GM12875 (cell line): ENCODE results near the gene GALC.
A peak's percentile ranks its signal among the peaks of the same experiment; 100 is the strongest.

Experiments used
- H3K4me3 ChIP-seq: one replicate; pipeline ENCODE4 v1.5.1; 2011; ENCODE audit warnings: low read depth, low read length, control low read depth
- TF ChIP-seq, protein P1 (sequence below): IDR thresholded peaks from 2 replicates; pipeline ENCODE4 v1.5.1; 2011; ENCODE audit warnings: low read depth, mild to moderate bottlenecking, control low read depth, inconsistent platforms, low read length, moderate library complexity, borderline replicate concordance; ENCODE audit not compliant: insufficient read depth

Gene GALC

GRCh38 chr14:87992718-87993628 is at the start of gene GALC:
Gene GALC, minus strand, starts transcription at chr14:87993182. Its CDS starts 18 bp downstream, at chr14:87993164.
- H3K4me3 ChIP-seq, result peak within 1 kb of the TSS; percentile 87

GRCh38 chr14:88040146-88040545 is 47.2 kb upstream of the GALC start:
- TF ChIP-seq, protein P1, sequence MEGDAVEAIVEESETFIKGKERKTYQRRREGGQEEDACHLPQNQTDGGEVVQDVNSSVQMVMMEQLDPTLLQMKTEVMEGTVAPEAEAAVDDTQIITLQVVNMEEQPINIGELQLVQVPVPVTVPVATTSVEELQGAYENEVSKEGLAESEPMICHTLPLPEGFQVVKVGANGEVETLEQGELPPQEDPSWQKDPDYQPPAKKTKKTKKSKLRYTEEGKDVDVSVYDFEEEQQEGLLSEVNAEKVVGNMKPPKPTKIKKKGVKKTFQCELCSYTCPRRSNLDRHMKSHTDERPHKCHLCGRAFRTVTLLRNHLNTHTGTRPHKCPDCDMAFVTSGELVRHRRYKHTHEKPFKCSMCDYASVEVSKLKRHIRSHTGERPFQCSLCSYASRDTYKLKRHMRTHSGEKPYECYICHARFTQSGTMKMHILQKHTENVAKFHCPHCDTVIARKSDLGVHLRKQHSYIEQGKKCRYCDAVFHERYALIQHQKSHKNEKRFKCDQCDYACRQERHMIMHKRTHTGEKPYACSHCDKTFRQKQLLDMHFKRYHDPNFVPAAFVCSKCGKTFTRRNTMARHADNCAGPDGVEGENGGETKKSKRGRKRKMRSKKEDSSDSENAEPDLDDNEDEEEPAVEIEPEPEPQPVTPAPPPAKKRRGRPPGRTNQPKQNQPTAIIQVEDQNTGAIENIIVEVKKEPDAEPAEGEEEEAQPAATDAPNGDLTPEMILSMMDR, result no peak

More at GRCh38 chr14:87992718-87993628, at the start of gene GALC:
- TF ChIP-seq, protein P1, result no peak

GRCh38 chr14:88039197-88039596 is 46.2 kb upstream of the GALC start:
- no peak overlapping the region for H3K4me3 ChIP-seq
- TF ChIP-seq, protein P1, result no peak

More at GRCh38 chr14:88040146-88040545, 47.2 kb upstream of the GALC start:
- H3K4me3 ChIP-seq, result no peak overlapping the region

DNA sequence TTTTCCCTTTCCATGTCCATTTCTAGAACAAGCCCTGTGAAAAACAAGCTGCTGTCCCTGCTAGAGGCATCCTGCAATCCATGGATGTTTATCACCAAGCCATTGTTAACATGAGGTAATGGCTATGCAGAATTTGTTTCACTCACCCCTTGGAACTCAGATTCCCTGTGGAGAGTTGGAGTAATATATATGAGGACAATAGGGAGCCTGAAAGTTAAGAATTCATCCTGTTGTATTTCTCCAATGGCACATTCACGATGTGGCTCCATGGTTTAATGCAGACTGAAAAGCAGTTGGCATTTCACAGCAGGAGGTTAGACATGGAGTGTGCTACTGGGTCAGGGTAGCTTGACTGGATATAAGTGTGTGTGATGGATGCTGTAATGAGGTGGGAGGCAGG is 44.3 kb upstream of the GALC start:
- H3K4me3 ChIP-seq, result no peak overlapping the region
- TF ChIP-seq, protein P1, result no peak

DNA sequence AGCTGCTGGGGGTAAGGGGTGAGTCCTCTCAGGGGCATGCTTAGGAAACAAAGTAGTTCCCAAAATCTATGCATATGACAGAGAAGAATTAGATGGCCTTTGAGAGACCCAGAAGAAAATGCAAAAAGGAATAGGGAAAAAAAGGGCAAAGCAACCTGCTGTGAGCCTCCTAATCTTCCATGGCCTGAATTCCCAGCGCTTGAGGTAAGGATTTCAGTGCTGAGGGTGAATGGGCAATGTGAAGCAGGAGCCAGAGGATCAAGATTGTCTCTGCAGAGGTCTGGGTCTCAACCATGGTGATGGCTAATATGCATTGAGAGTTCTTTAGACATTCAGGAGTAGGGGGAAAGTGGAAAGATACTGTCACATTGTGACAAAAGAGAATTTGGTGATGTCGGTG is 43.4 kb upstream of the GALC start:
- TF ChIP-seq, protein P1, result no peak

DNA sequence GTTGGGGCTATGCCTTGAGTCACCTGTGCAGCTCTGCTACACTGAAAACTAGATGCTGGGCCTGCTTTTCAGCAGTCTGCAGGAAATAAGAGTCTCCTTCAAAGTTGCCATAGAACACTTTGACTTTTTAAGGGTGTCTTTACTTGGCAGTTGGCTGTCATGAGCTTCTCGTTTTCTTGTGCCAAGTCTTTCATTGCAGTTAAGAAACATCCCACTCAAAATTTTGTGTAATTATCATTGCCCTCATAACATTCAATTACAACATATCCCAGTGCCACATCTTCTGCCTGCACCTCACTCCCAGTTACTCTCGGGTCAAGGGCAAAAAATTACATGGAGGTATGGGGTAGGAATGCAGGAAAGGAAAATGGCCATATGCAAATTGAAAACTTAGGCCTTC is 41.1 kb upstream of the GALC start:
- TF ChIP-seq, protein P1, result no peak
- no peak overlapping the region for H3K4me3 ChIP-seq

More for the DNA sequence above, 43.4 kb upstream of the GALC start:
- H3K4me3 ChIP-seq, result no peak overlapping the region

- H3K4me3 ChIP-seq, result no peak overlapping the region
- TF ChIP-seq, protein P1, result no peak
These were observed 39.4 kb upstream of the GALC start for GRCh38 chr14:88032373-88032772.
